ENCODE results near the gene FOXA1. TPM values are rescaled to one million over a fixed set of nuclear protein-coding genes. Genes with fewer than 3 reads are reported as not detected.

FOXA1 gene
- polyA plus RNA-seq (2013, experiment 1 of 2): 0.07 TPM
- 0.07 TPM for polyA plus RNA-seq (2013, experiment 2 of 2)

GRCh38 chr14:37594971-37595808 is at the start of gene FOXA1, which contains the start of gene TTC6:
Gene FOXA1 (minus strand): TSS chr14:37595249. CDS start chr14:37594972, 277 bp downstream.
Gene TTC6 (plus strand): TSS chr14:37595629. CDS start chr14:37622065, 26,436 bp downstream.
- DNase-seq: peak; percentile 65
- no peak within 1 kb of the TSS for H4K5ac ChIP-seq (ENCODE audit: low read length)
- no peaks in the 10 kb centered on the region for H3K79me1 ChIP-seq (ENCODE audit: low read length)
- no peak within 1 kb of the TSS for H3K18ac ChIP-seq (ENCODE audit: low read length)
- H3K9ac ChIP-seq (ENCODE audit: low read length): peak within 1 kb of the TSS; percentile 11
- H3K56ac ChIP-seq (ENCODE audit: low read length): peak within 1 kb of the TSS; percentile 63
- peak within 1 kb of the TSS; percentile 51 for H3K4me2 ChIP-seq (ENCODE audit: low read length)
- peaks cover 55% of the 10 kb centered on the region for H3K27me3 ChIP-seq (ENCODE audit: insufficient read depth, low read length, poor library complexity)
- H2BK5ac ChIP-seq (ENCODE audit: low read length): no peak within 1 kb of the TSS
- H2BK15ac ChIP-seq (replicated peaks; ENCODE audit: low read depth): no peak within 1 kb of the TSS
- H3K36me3 ChIP-seq (ENCODE audit: control insufficient read depth, insufficient read depth, low read length): no peaks in the 10 kb centered on the region
- H2BK120ac ChIP-seq (ENCODE audit: low read depth, low read length): no peak within 1 kb of the TSS
- H4K8ac ChIP-seq (ENCODE audit: low read depth, low read length): no peak within 1 kb of the TSS
- H2AK5ac ChIP-seq (ENCODE audit: low read length): no peak within 1 kb of the TSS
- no peak within 1 kb of the TSS for H3K23ac ChIP-seq (ENCODE audit: low read length)
- H3K79me2 ChIP-seq (ENCODE audit: control insufficient read depth, insufficient read depth, low read length): no peaks in the 10 kb centered on the region
- no peak within 1 kb of the TSS for H3K4me3 ChIP-seq (ENCODE audit: low read length)
- no peak within 1 kb of the TSS for H3K27ac ChIP-seq (ENCODE audit: low read depth, low read length)
- no peak within 1 kb of the TSS for H3K4ac ChIP-seq (ENCODE audit: low read depth, low read length)
- WGBS (ENCODE audit: extremely low coverage, insufficient coverage, low lambda C conversion rate): no CpG with 5 or more reads among the region's 92 CpGs
- H3K4me1 ChIP-seq (ENCODE audit: control insufficient read depth, low read depth, low read length): no peaks in the 10 kb centered on the region

GRCh38 chr14:37643701-37644100 is 48.7 kb upstream of the FOXA1 start:
- no peaks in the 10 kb centered on the region for H3K4me1 ChIP-seq (ENCODE audit: control insufficient read depth, low read depth, low read length)
- H2BK15ac ChIP-seq (replicated peaks; ENCODE audit: low read depth): no peak overlapping the region
- H3K36me3 ChIP-seq (ENCODE audit: control insufficient read depth, insufficient read depth, low read length): no peaks in the 10 kb centered on the region
- no peak overlapping the region for H3K4me3 ChIP-seq (ENCODE audit: low read length)
- no peak overlapping the region for H2AK5ac ChIP-seq (ENCODE audit: low read length)
- no peak overlapping the region for H3K9ac ChIP-seq (ENCODE audit: low read length)
- H3K27me3 ChIP-seq (ENCODE audit: insufficient read depth, low read length, poor library complexity): no peaks in the 10 kb centered on the region
- no peak for DNase-seq
- no peak overlapping the region for H3K4me2 ChIP-seq (ENCODE audit: low read length)
- no peak overlapping the region for H4K8ac ChIP-seq (ENCODE audit: low read depth, low read length)
- H2BK120ac ChIP-seq (ENCODE audit: low read depth, low read length): no peak overlapping the region
- no peak overlapping the region for H3K18ac ChIP-seq (ENCODE audit: low read length)
- H4K5ac ChIP-seq (ENCODE audit: low read length): no peak overlapping the region
- H2BK5ac ChIP-seq (ENCODE audit: low read length): no peak overlapping the region
- no peak overlapping the region for H3K23ac ChIP-seq (ENCODE audit: low read length)
- WGBS (ENCODE audit: extremely low coverage, insufficient coverage, low lambda C conversion rate): no CpG with 5 or more reads among the region's 4 CpGs
- no peak overlapping the region for H3K4ac ChIP-seq (ENCODE audit: low read depth, low read length)
- no peak overlapping the region for H3K56ac ChIP-seq (ENCODE audit: low read length)
- no peaks in the 10 kb centered on the region for H3K79me2 ChIP-seq (ENCODE audit: control insufficient read depth, insufficient read depth, low read length)
- H3K27ac ChIP-seq (ENCODE audit: low read depth, low read length): no peak overlapping the region
- H3K79me1 ChIP-seq (ENCODE audit: low read length): no peaks in the 10 kb centered on the region

GRCh38 chr14:37642125-37642524 is 47.1 kb upstream of the FOXA1 start:
- Histone ChIP-seq H3K4me3 (ENCODE audit: low read length) (no peak overlapping the region), H3K4ac (ENCODE audit: low read depth, low read length) (no peak overlapping the region), H3K23ac (ENCODE audit: low read length) (no peak overlapping the region), H2AK5ac (ENCODE audit: low read length) (no peak overlapping the region), H3K4me2 (ENCODE audit: low read length) (no peak overlapping the region), H2BK5ac (ENCODE audit: low read length) (no peak overlapping the region), H3K4me1 (ENCODE audit: control insufficient read depth, low read depth, low read length) (no peaks in the 10 kb centered on the region), H3K27me3 (ENCODE audit: insufficient read depth, low read length, poor library complexity) (no peaks in the 10 kb centered on the region), H2BK120ac (ENCODE audit: low read depth, low read length) (no peak overlapping the region), H3K79me1 (ENCODE audit: low read length) (no peaks in the 10 kb centered on the region), H3K36me3 (ENCODE audit: control insufficient read depth, insufficient read depth, low read length) (no peaks in the 10 kb centered on the region), H3K27ac (ENCODE audit: low read depth, low read length) (no peak overlapping the region), H3K9ac (ENCODE audit: low read length) (no peak overlapping the region), H4K8ac (ENCODE audit: low read depth, low read length) (no peak overlapping the region), H2BK15ac (replicated peaks; ENCODE audit: low read depth) (no peak overlapping the region), H3K79me2 (ENCODE audit: control insufficient read depth, insufficient read depth, low read length) (no peaks in the 10 kb centered on the region), H3K18ac (ENCODE audit: low read length) (no peak overlapping the region), H3K56ac (ENCODE audit: low read length) (no peak overlapping the region), H4K5ac (ENCODE audit: low read length) (no peak overlapping the region)
- WGBS (ENCODE audit: extremely low coverage, insufficient coverage, low lambda C conversion rate): no CpG with 5 or more reads among the region's 3 CpGs
- DNase-seq: no peak

GRCh38 chr14:37641117-37641516 is 46.1 kb upstream of the FOXA1 start:
- Histone ChIP-seq H3K56ac (ENCODE audit: low read length) (no peak overlapping the region), H3K23ac (ENCODE audit: low read length) (no peak overlapping the region), H2BK120ac (ENCODE audit: low read depth, low read length) (no peak overlapping the region), H3K27ac (ENCODE audit: low read depth, low read length) (no peak overlapping the region), H3K9ac (ENCODE audit: low read length) (no peak overlapping the region), H4K5ac (ENCODE audit: low read length) (no peak overlapping the region), H2BK15ac (replicated peaks; ENCODE audit: low read depth) (no peak overlapping the region), H3K27me3 (ENCODE audit: insufficient read depth, low read length, poor library complexity) (no peaks in the 10 kb centered on the region), H3K36me3 (ENCODE audit: control insufficient read depth, insufficient read depth, low read length) (no peaks in the 10 kb centered on the region), H3K79me1 (ENCODE audit: low read length) (no peaks in the 10 kb centered on the region), H2BK5ac (ENCODE audit: low read length) (no peak overlapping the region), H3K79me2 (ENCODE audit: control insufficient read depth, insufficient read depth, low read length) (no peaks in the 10 kb centered on the region), H3K18ac (ENCODE audit: low read length) (no peak overlapping the region), H3K4ac (ENCODE audit: low read depth, low read length) (no peak overlapping the region), H3K4me2 (ENCODE audit: low read length) (no peak overlapping the region), H3K4me1 (ENCODE audit: control insufficient read depth, low read depth, low read length) (no peaks in the 10 kb centered on the region), H4K8ac (ENCODE audit: low read depth, low read length) (no peak overlapping the region), H2AK5ac (ENCODE audit: low read length) (no peak overlapping the region), H3K4me3 (ENCODE audit: low read length) (no peak overlapping the region)
- no peak for DNase-seq
- no CpG with 5 or more reads among the region's 1 CpG for WGBS (ENCODE audit: extremely low coverage, insufficient coverage, low lambda C conversion rate)

- no peak overlapping the region for H3K23ac ChIP-seq (ENCODE audit: low read length)
- no peaks in the 10 kb centered on the region for H3K36me3 ChIP-seq (ENCODE audit: control insufficient read depth, insufficient read depth, low read length)
- H2BK120ac ChIP-seq (ENCODE audit: low read depth, low read length): no peak overlapping the region
- no peaks in the 10 kb centered on the region for H3K79me1 ChIP-seq (ENCODE audit: low read length)
- H3K4me1 ChIP-seq (ENCODE audit: control insufficient read depth, low read depth, low read length): no peaks in the 10 kb centered on the region
- no peak overlapping the region for H2BK5ac ChIP-seq (ENCODE audit: low read length)
- H3K18ac ChIP-seq (ENCODE audit: low read length): no peak overlapping the region
- H4K8ac ChIP-seq (ENCODE audit: low read depth, low read length): no peak overlapping the region
- H3K79me2 ChIP-seq (ENCODE audit: control insufficient read depth, insufficient read depth, low read length): no peaks in the 10 kb centered on the region
- H2BK15ac ChIP-seq (replicated peaks; ENCODE audit: low read depth): no peak overlapping the region
- no peak overlapping the region for H4K5ac ChIP-seq (ENCODE audit: low read length)
- H3K27me3 ChIP-seq (ENCODE audit: insufficient read depth, low read length, poor library complexity): no peaks in the 10 kb centered on the region
- no peak overlapping the region for H3K56ac ChIP-seq (ENCODE audit: low read length)
- H3K9ac ChIP-seq (ENCODE audit: low read length): no peak overlapping the region
- no peak overlapping the region for H3K4me3 ChIP-seq (ENCODE audit: low read length)
- H3K4me2 ChIP-seq (ENCODE audit: low read length): no peak overlapping the region
- H3K27ac ChIP-seq (ENCODE audit: low read depth, low read length): no peak overlapping the region
- no peak for DNase-seq
- H2AK5ac ChIP-seq (ENCODE audit: low read length): no peak overlapping the region
- no peak overlapping the region for H3K4ac ChIP-seq (ENCODE audit: low read depth, low read length)
- WGBS (ENCODE audit: extremely low coverage, insufficient coverage, low lambda C conversion rate): no CpG with 5 or more reads among the region's 2 CpGs
These were observed 43.5 kb upstream of the FOXA1 start for GRCh38 chr14:37638599-37638998.
